ENCODE data around the gene ELMO1. TPM values are rescaled to one million over a fixed set of nuclear protein-coding genes. Genes with fewer than 3 reads are reported as not detected.

The ELMO1 gene
- total and polyA plus RNA-seq, 2 of the 13 experiments (the other 11 are each of a cell fraction or from before 2014, with no cell fraction given): 0.11 to 0.17 TPM

GRCh38 chr7:36840904-36841303 lies 607.8 kb downstream of the ELMO1 start:
- ATAC-seq (no peak), DNase-seq (ENCODE audit: low spot score) (no peak), FAIRE-seq (no peak)
- no peaks in the 10 kb centered on the region for H3K79me2 ChIP-seq (ENCODE audit: insufficient read depth, low read length)
- H3K9me3 ChIP-seq (ENCODE audit: low read length): no peaks in the 10 kb centered on the region
- H3K4me3 ChIP-seq (replicated peaks in 1 of 3; ENCODE audit: insufficient read depth in 1 of 3, low read depth in 2 of 3, low read length in 3 of 3): no peak overlapping the region
- no peaks in the 10 kb centered on the region for H4K20me1 ChIP-seq (ENCODE audit: insufficient read depth, low read length)
- no peak for TF ChIP-seq NONO (IDR thresholded peaks at IDR 0.05)
- no peak for TF ChIP-seq NONO (CRISPR knock-in tag; conservative IDR thresholded peaks at IDR 0.05)
- no peak for TF ChIP-seq DRAP1 (CRISPR knock-in tag; IDR thresholded peaks at IDR 0.05)
- TF ChIP-seq IRX3 (CRISPR knock-in tag; IDR thresholded peaks at IDR 0.05; ENCODE audit: borderline replicate concordance, low read depth): no peak
- TF ChIP-seq THAP8 (CRISPR knock-in tag; IDR thresholded peaks at IDR 0.05; ENCODE audit: borderline replicate concordance): no peak
- no peak for TF ChIP-seq FOSL2 (CRISPR knock-in tag; IDR thresholded peaks at IDR 0.05)
- TF ChIP-seq ZNF570 (CRISPR knock-in tag; IDR thresholded peaks at IDR 0.05; ENCODE audit: borderline replicate concordance): no peak
- TF ChIP-seq CBX5 (CRISPR knock-in tag; IDR thresholded peaks at IDR 0.05; ENCODE audit: borderline replicate concordance): no peak
- TF ChIP-seq SMARCE1 (IDR thresholded peaks at IDR 0.05; ENCODE audit: borderline replicate concordance): no peak
- TF ChIP-seq ZNF572 (CRISPR knock-in tag; IDR thresholded peaks at IDR 0.05): no peak
- no peak for TF ChIP-seq NFIC (IDR thresholded peaks at IDR 0.05; ENCODE audit: low read length)
- no peak for TF ChIP-seq SRSF4 (IDR thresholded peaks at IDR 0.05; ENCODE audit: low read depth, low read length, poor library complexity, severe bottlenecking)
- no peak for TF ChIP-seq CHD4 (IDR thresholded peaks at IDR 0.05; ENCODE audit: borderline replicate concordance, low read length)
- TF ChIP-seq ZBTB8A (CRISPR knock-in tag; IDR thresholded peaks at IDR 0.05; ENCODE audit: borderline replicate concordance, low read depth): no peak
- ChIA-PET POLR2A (no interaction called here), CTCF (ENCODE audit: low intra/inter-chr PET ratio, low total read pairs) (no interaction called here)
- no peak overlapping the region for H3K4me2 ChIP-seq (ENCODE audit: low read depth, low read length)
- H3K36me3 ChIP-seq (replicated peaks in 1 of 2; ENCODE audit: control insufficient read depth in 1 of 2, insufficient read depth in 2 of 2, low read length in 2 of 2): no peaks in the 10 kb centered on the region
- BruUV-seq (replicated peaks): no TSS peak
- no peak overlapping the region for H3K9ac ChIP-seq (ENCODE audit: insufficient read depth, low read depth, low read length)
- no peak overlapping the region for H2AFZ ChIP-seq (ENCODE audit: low read length)
- in situ Hi-C loops (cut with HindIII; ENCODE audit: extremely low pct_ligation_motif_present, low pct_unique_long_range_greater_than_20kb) (no loop called here), intact Hi-C loops (cut with micrococcal nuclease; ENCODE audit: unreplicated experiment) (no loop called here)
- H3K27ac ChIP-seq (ENCODE audit: extremely low read length, insufficient read depth, low read length): no peak overlapping the region
- 41% methylated on average over 7 of the region's 7 CpGs for WGBS (ENCODE audit: low lambda C conversion rate)
- H3K4me1 ChIP-seq (ENCODE audit: insufficient read depth, low read length): no peaks in the 10 kb centered on the region; the same call in 1 of the 2 replicates
- no peaks in the 10 kb centered on the region; a peak in 1 of 5 replicates for H3K27me3 ChIP-seq (ENCODE audit: control insufficient read depth in 1 of 2, insufficient read depth in 2 of 2, low read length in 2 of 2)

Data from HepG2 (cell line).